Stimulated activated CD8-positive, alpha-beta memory T cell treated with anti-CD3 and anti-CD28 coated beads, Interleukin-4, amount 100 ng/mL, for 24 hours (primary cell): ENCODE data around the gene SCN4B.

ENCODE experiments used
- DNase-seq: peaks from one replicate; pipeline ENCODE4 v3.0.0-alpha.2; 2020; ENCODE audit warnings: low read depth

Gene SCN4B

GRCh38 chr11:118129471-118130172 is 23.0 kb downstream of the SCN4B start:
- DNase-seq, result no peak

- no peak for DNase-seq
These were observed 23.7 kb downstream of the SCN4B start for GRCh38 chr11:118128721-118129470.

GRCh38 chr11:118128310-118128709 is 24.3 kb downstream of the SCN4B start:
- no peak for DNase-seq

- DNase-seq, result no peak
These were observed 26.4 kb downstream of the SCN4B start for GRCh38 chr11:118126082-118126838.

- DNase-seq, result no peak
These were observed 27.6 kb downstream of the SCN4B start for GRCh38 chr11:118124929-118125535.

- no peak for DNase-seq
These were observed 31.8 kb downstream of the SCN4B start for GRCh38 chr11:118120793-118121192.

GRCh38 chr11:118117790-118118601 is 34.6 kb downstream of the SCN4B start:
- no peak for DNase-seq

GRCh38 chr11:118115048-118115447 is 37.6 kb downstream of the SCN4B start:
- DNase-seq, result no peak

- no peak for DNase-seq
These were observed 38.4 kb downstream of the SCN4B start for GRCh38 chr11:118114266-118114665.

GRCh38 chr11:118112711-118113430 is 39.8 kb downstream of the SCN4B start:
- no peak for DNase-seq

GRCh38 chr11:118111744-118112035 is 40.9 kb downstream of the SCN4B start:
- no peak for DNase-seq

- DNase-seq, result no peak
These were observed 41.4 kb downstream of the SCN4B start for GRCh38 chr11:118111019-118111743.

- no peak for DNase-seq
These were observed 43.4 kb downstream of the SCN4B start for GRCh38 chr11:118109231-118109630.

- no peak for DNase-seq
These were observed 44.1 kb downstream of the SCN4B start for GRCh38 chr11:118108513-118108912.

GRCh38 chr11:118106789-118107335 is 45.8 kb downstream of the SCN4B start:
- DNase-seq, result no peak

GRCh38 chr11:118105657-118106305 is 46.8 kb downstream of the SCN4B start:
- DNase-seq, result no peak

- DNase-seq, result no peak
These were observed 48.1 kb downstream of the SCN4B start for GRCh38 chr11:118104491-118104890.

GRCh38 chr11:118102721-118103261 is 49.8 kb downstream of the SCN4B start:
- no peak for DNase-seq

GRCh38 chr11:118100691-118101232 is 51.9 kb downstream of the SCN4B start:
- DNase-seq, result no peak
